Measurements from ENCODE around the gene AGAP3.

The AGAP3 gene

GRCh38 chr7:151139071-151139790 lies 53.0 kb downstream of the AGAP3 start:
- no peak for TF ChIP-seq CTCF (IDR thresholded peaks at IDR 0.05)

GRCh38 chr7:151139791-151140190 lies 53.5 kb downstream of the AGAP3 start:
- no peak for TF ChIP-seq CTCF (IDR thresholded peaks at IDR 0.05)

- no peak for TF ChIP-seq CTCF (IDR thresholded peaks at IDR 0.05)
Observed at GRCh38 chr7:151140826-151141225, 54.6 kb downstream of the AGAP3 start.

- no peak for TF ChIP-seq CTCF (IDR thresholded peaks at IDR 0.05)
Observed at GRCh38 chr7:151141311-151141854, 55.1 kb downstream of the AGAP3 start.

GRCh38 chr7:151141855-151142685 lies 55.8 kb downstream of the AGAP3 start:
- TF ChIP-seq CTCF (IDR thresholded peaks at IDR 0.05), result no peak

GRCh38 chr7:151142686-151143040 lies 56.4 kb downstream of the AGAP3 start:
- no peak for TF ChIP-seq CTCF (IDR thresholded peaks at IDR 0.05)

- no peak for TF ChIP-seq CTCF (IDR thresholded peaks at IDR 0.05)
Observed at GRCh38 chr7:151143261-151144015, 57.2 kb downstream of the AGAP3 start.
